HEK293 (cell line): Measurements from ENCODE around the gene PRCD.

Experiments used
- CTCF ChIA-PET: fragments of 350-600 bp; formaldehyde crosslinking; extraction: SDS; loops from one replicate; lab custom pipeline; 2021; ENCODE audit warnings: antibody characterized with exemption; lab: Yijun Ruan, JAX
- POLR2A ChIA-PET: fragments of 300-600 bp; formaldehyde crosslinking; extraction: SDS; loops from one replicate; lab custom pipeline; 2020; ENCODE audit warnings: antibody characterized with exemption, inconsistent platforms; lab: Yijun Ruan, JAX
- H3K27ac ChIP-seq: fragments of 200-500 bp; sonication (Bioruptor generic); 2 replicates; pipeline ENCODE4 v1.5.1; 2014; ENCODE audit warnings: low read depth, low read length, control low read depth, inconsistent platforms; ENCODE audit errors: extremely low read depth
- H3K36me3 ChIP-seq, 2 experiments: fragments of 200-500 bp in 1 of 2; sonication (Bioruptor generic) in 1 of 2; 1 replicate in 1 of 2; 2 replicates in 1 of 2; pipeline ENCODE4 v1.5.1; 2014 to 2017; ENCODE audit warnings: inconsistent platforms in 2 of 2, low read length in 2 of 2; ENCODE audit not compliant: control insufficient read depth in 2 of 2, insufficient read depth in 1 of 2
- H3K4me1 ChIP-seq: fragments of 200-500 bp; sonication (Bioruptor generic); 2 replicates; pipeline ENCODE4 v1.5.1; 2014; ENCODE audit warnings: mild to moderate bottlenecking, low read length, inconsistent platforms; ENCODE audit not compliant: control insufficient read depth, insufficient read depth
- H3K4me3 ChIP-seq: 2 replicates; pipeline ENCODE4 v1.5.1; 2011; ENCODE audit warnings: low read depth, mild to moderate bottlenecking, control low read depth, low read length, moderate library complexity
- H3K9me3 ChIP-seq: fragments of 200-500 bp; sonication (Bioruptor generic); 2 replicates; pipeline ENCODE4 v1.5.1; 2014; ENCODE audit warnings: low read depth, low read length, inconsistent platforms; ENCODE audit not compliant: control insufficient read depth, insufficient read depth
- PRDM1 ChIP-seq: fragments of 450-650 bp; formaldehyde crosslinking; IDR thresholded peaks from 2 replicates; pipeline ENCODE4; 2016; ENCODE audit warnings: missing biosample characterization, missing genetic modification characterization
- SCRT1 ChIP-seq: fragments of 450-650 bp; formaldehyde crosslinking; IDR thresholded peaks from 2 replicates; pipeline ENCODE4 v1.5.1; 2016; ENCODE audit warnings: missing biosample characterization, missing genetic modification characterization, borderline replicate concordance
- SP3 ChIP-seq: fragments of 450-650 bp; formaldehyde crosslinking; IDR thresholded peaks from 2 replicates; pipeline ENCODE4 v1.5.1; 2016; ENCODE audit warnings: missing biosample characterization, missing genetic modification characterization
- YY1 ChIP-seq: fragments of 450-650 bp; formaldehyde crosslinking; IDR thresholded peaks from 2 replicates; pipeline ENCODE4 v1.5.1; 2018; ENCODE audit warnings: missing biosample characterization, missing genetic modification characterization
- ZBTB26 ChIP-seq: fragments of 450-650 bp; formaldehyde crosslinking; optimal IDR thresholded peaks from 2 replicates; pipeline ENCODE3; 2016; ENCODE audit warnings: missing biosample characterization, mild to moderate bottlenecking, missing genetic modification characterization
- ZBTB44 ChIP-seq: fragments of 450-650 bp; IDR thresholded peaks from 2 replicates; pipeline ENCODE4 v1.5.1; 2018; ENCODE audit warnings: missing biosample characterization, mild to moderate bottlenecking, missing genetic modification characterization
- ZFHX2 ChIP-seq: fragments of 450-650 bp; formaldehyde crosslinking; conservative IDR thresholded peaks from 2 replicates; pipeline ENCODE4 v1.5.1; 2016; ENCODE audit warnings: missing biosample characterization, missing genetic modification characterization
- ZFP3 ChIP-seq: fragments of 450-650 bp; formaldehyde crosslinking; IDR thresholded peaks from 2 replicates; pipeline ENCODE4 v1.5.1; 2016; ENCODE audit warnings: low read depth, missing biosample characterization, missing genetic modification characterization
- ZNF26 ChIP-seq: fragments of 450-650 bp; formaldehyde crosslinking; IDR thresholded peaks from 2 replicates; pipeline ENCODE4 v1.5.1; 2016; ENCODE audit warnings: missing biosample characterization, missing genetic modification characterization
- ZNF266 ChIP-seq: fragments of 450-650 bp; formaldehyde crosslinking; IDR thresholded peaks from 2 replicates; pipeline ENCODE4 v1.5.1; 2016; ENCODE audit warnings: missing biosample characterization, missing genetic modification characterization, low read depth
- ZNF391 ChIP-seq: fragments of 450-650 bp; formaldehyde crosslinking; IDR thresholded peaks from 2 replicates; pipeline ENCODE4 v1.5.1; 2016; ENCODE audit warnings: low read depth, missing biosample characterization, missing genetic modification characterization, borderline replicate concordance
- ZNF521 ChIP-seq: fragments of 450-650 bp; formaldehyde crosslinking; IDR thresholded peaks from 2 replicates; pipeline ENCODE4 v1.5.1; 2017; ENCODE audit warnings: missing biosample characterization, mild to moderate bottlenecking, missing genetic modification characterization
- ZNF645 ChIP-seq: fragments of 450-650 bp; formaldehyde crosslinking; IDR thresholded peaks from 2 replicates; pipeline ENCODE4; 2016; ENCODE audit warnings: missing biosample characterization, missing genetic modification characterization
- ZNF654 ChIP-seq: fragments of 450-650 bp; formaldehyde crosslinking; IDR thresholded peaks from 2 replicates; pipeline ENCODE4 v1.5.1; 2016; ENCODE audit warnings: low read depth, missing biosample characterization, missing genetic modification characterization
- ZNF664 ChIP-seq: fragments of 450-650 bp; formaldehyde crosslinking; IDR thresholded peaks from 2 replicates; pipeline ENCODE4 v1.5.1; 2016; ENCODE audit warnings: missing biosample characterization, missing genetic modification characterization
- ZNF747 ChIP-seq: fragments of 450-650 bp; formaldehyde crosslinking; IDR thresholded peaks from 2 replicates; pipeline ENCODE4 v1.5.1; 2016; ENCODE audit warnings: missing biosample characterization, missing genetic modification characterization
- ZSCAN30 ChIP-seq: fragments of 450-650 bp; IDR thresholded peaks from 2 replicates; pipeline ENCODE4 v1.5.1; 2018; ENCODE audit warnings: missing biosample characterization, mild to moderate bottlenecking, missing genetic modification characterization, moderate library complexity
- TF ChIP-seq, protein P1 (sequence below): fragments of 450-650 bp; formaldehyde crosslinking; IDR thresholded peaks from 2 replicates; pipeline ENCODE4 v1.5.1; 2016; ENCODE audit warnings: missing biosample characterization, missing genetic modification characterization
- TF ChIP-seq, protein P2 (sequence below): fragments of 450-650 bp; formaldehyde crosslinking; IDR thresholded peaks from 2 replicates; pipeline ENCODE4 v1.5.1; 2016; ENCODE audit warnings: missing biosample characterization, missing genetic modification characterization, borderline replicate concordance

Gene PRCD

DNA sequence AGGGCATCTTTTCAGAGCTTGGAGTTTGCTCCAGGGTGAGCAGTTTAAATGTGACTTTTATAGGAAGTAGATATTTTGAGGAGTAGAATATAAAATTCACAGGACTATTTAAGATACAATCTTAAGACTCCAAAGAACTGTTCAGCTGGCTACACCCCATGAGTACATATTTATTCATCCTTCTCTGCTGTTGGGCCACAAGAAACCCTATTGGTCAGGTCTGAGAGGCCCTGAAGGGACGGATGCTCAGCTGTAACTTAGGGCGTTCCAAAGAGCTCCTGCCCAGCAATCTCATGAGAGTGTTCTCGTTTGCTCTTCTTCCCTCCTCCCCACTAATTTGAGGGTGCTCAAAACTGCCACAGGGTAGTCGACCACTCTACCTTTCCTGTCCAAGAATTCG lies 38.5 kb downstream of the PRCD start (continued):
- no peak for TF ChIP-seq ZNF645 (tag by site-specific recombination)
- TF ChIP-seq, protein P1, sequence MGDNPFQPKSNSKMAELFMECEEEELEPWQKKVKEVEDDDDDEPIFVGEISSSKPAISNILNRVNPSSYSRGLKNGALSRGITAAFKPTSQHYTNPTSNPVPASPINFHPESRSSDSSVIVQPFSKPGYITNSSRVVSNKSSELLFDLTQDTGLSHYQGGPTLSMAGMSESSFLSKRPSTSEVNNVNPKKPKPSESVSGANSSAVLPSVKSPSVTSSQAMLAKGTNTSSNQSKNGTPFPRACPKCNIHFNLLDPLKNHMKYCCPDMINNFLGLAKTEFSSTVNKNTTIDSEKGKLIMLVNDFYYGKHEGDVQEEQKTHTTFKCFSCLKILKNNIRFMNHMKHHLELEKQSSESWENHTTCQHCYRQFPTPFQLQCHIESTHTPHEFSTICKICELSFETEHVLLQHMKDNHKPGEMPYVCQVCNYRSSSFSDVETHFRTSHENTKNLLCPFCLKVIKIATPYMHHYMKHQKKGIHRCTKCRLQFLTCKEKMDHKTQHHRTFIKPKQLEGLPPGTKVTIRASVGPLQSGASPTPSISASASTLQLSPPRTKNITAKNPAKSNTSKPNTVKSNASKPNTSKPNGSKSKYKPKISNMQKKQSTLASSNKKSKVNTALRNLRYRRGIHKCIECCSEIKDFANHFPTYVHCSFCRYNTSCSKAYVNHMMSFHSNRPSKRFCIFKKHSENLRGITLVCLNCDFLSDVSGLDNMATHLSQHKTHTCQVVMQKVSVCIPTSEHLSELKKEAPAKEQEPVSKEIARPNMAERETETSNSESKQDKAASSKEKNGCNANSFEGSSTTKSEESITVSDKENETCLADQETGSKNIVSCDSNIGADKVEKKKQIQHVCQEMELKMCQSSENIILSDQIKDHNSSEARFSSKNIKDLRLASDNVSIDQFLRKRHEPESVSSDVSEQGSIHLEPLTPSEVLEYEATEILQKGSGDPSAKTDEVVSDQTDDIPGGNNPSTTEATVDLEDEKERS = no peak
- TF ChIP-seq, all 188 proteins: peak for 0

- CTCF ChIA-PET = interaction anchor here (0.5 to 1.7 kb wide), 7 partner anchors 11 to 179 kb away, joined by 3 to 9 read pairs (median 4); no protein-coding TSS in a partner anchor
- POLR2A ChIA-PET = interaction anchor here (1.5 kb wide), 1 partner anchor 12 kb away, joined by 5 read pairs; no protein-coding TSS in a partner anchor
Measured at GRCh38 chr17:76579281-76579680, 39.4 kb downstream of the PRCD start.

More at GRCh38 chr17:76579281-76579680, 39.4 kb downstream of the PRCD start:
- Histone ChIP-seq H3K36me3 (no peaks in the 10 kb centered on the region), H3K4me3 (no peak overlapping the region), H3K4me1 (no peaks in the 10 kb centered on the region; the same call in 1 of the 2 replicates), H3K9me3 (no peaks in the 10 kb centered on the region), H3K27ac (no peak overlapping the region)
- TF ChIP-seq ZBTB44 (tag by site-specific recombination) = no peak
- no peak for TF ChIP-seq ZNF521 (tag by site-specific recombination)
- TF ChIP-seq ZNF747 = no peak
- no peak for TF ChIP-seq ZNF664 (tag by site-specific recombination)
- no peak for TF ChIP-seq ZNF391 (tag by site-specific recombination)
- no peak for TF ChIP-seq SCRT1 (tag by site-specific recombination)
- no peak for TF ChIP-seq PRDM1 (tag by site-specific recombination)
- no peak for TF ChIP-seq ZNF266 (tag by site-specific recombination)
- TF ChIP-seq ZFP3 (tag by site-specific recombination) = no peak
- no peak for TF ChIP-seq ZSCAN30 (tag by site-specific recombination)
- no peak for TF ChIP-seq ZNF26 (tag by site-specific recombination)
- no peak for TF ChIP-seq ZNF654 (tag by site-specific recombination)
- TF ChIP-seq ZFHX2 (tag by site-specific recombination) = no peak
- no peak for TF ChIP-seq SP3
- TF ChIP-seq, protein P2, sequence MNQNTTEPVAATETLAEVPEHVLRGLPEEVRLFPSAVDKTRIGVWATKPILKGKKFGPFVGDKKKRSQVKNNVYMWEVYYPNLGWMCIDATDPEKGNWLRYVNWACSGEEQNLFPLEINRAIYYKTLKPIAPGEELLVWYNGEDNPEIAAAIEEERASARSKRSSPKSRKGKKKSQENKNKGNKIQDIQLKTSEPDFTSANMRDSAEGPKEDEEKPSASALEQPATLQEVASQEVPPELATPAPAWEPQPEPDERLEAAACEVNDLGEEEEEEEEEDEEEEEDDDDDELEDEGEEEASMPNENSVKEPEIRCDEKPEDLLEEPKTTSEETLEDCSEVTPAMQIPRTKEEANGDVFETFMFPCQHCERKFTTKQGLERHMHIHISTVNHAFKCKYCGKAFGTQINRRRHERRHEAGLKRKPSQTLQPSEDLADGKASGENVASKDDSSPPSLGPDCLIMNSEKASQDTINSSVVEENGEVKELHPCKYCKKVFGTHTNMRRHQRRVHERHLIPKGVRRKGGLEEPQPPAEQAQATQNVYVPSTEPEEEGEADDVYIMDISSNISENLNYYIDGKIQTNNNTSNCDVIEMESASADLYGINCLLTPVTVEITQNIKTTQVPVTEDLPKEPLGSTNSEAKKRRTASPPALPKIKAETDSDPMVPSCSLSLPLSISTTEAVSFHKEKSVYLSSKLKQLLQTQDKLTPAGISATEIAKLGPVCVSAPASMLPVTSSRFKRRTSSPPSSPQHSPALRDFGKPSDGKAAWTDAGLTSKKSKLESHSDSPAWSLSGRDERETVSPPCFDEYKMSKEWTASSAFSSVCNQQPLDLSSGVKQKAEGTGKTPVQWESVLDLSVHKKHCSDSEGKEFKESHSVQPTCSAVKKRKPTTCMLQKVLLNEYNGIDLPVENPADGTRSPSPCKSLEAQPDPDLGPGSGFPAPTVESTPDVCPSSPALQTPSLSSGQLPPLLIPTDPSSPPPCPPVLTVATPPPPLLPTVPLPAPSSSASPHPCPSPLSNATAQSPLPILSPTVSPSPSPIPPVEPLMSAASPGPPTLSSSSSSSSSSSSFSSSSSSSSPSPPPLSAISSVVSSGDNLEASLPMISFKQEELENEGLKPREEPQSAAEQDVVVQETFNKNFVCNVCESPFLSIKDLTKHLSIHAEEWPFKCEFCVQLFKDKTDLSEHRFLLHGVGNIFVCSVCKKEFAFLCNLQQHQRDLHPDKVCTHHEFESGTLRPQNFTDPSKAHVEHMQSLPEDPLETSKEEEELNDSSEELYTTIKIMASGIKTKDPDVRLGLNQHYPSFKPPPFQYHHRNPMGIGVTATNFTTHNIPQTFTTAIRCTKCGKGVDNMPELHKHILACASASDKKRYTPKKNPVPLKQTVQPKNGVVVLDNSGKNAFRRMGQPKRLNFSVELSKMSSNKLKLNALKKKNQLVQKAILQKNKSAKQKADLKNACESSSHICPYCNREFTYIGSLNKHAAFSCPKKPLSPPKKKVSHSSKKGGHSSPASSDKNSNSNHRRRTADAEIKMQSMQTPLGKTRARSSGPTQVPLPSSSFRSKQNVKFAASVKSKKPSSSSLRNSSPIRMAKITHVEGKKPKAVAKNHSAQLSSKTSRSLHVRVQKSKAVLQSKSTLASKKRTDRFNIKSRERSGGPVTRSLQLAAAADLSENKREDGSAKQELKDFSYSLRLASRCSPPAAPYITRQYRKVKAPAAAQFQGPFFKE (tag by site-specific recombination) = no peak
- no peak for TF ChIP-seq ZBTB26 (tag by site-specific recombination)
- TF ChIP-seq YY1 (tag by site-specific recombination) = no peak
